HG02798 (cell line): ENCODE results near the gene PTPRK.
A peak's percentile ranks its signal among the peaks of the same experiment; 100 is the strongest.

ENCODE experiments used
- ATAC-seq: cut with Tn5 transposase; IDR thresholded peaks from one replicate; pipeline ENCODE4 v1.9.1; 2021; ENCODE audit warnings: mild to moderate bottlenecking; ENCODE audit not compliant: unreplicated experiment, poor library complexity

PTPRK gene

GRCh38 chr6:128164254-128164653, 356.1 kb downstream of the PTPRK start:
- no peak for ATAC-seq

GRCh38 chr6:128162423-128162822, 358.0 kb downstream of the PTPRK start:
- no peak for ATAC-seq

- ATAC-seq: no peak
Measured at GRCh38 chr6:128161839-128162238, 358.6 kb downstream of the PTPRK start.

- no peak for ATAC-seq
Measured at GRCh38 chr6:128161263-128161662, 359.1 kb downstream of the PTPRK start.

GRCh38 chr6:128158496-128158895, 361.9 kb downstream of the PTPRK start:
- no peak for ATAC-seq

- no peak for ATAC-seq
Measured at GRCh38 chr6:128156321-128157111, 363.9 kb downstream of the PTPRK start.

- ATAC-seq: no peak
Measured at GRCh38 chr6:128155826-128156225, 364.6 kb downstream of the PTPRK start.

GRCh38 chr6:128152551-128152950, 367.8 kb downstream of the PTPRK start:
- no peak for ATAC-seq

GRCh38 chr6:128150376-128150775, 370.0 kb downstream of the PTPRK start:
- ATAC-seq: no peak

- no peak for ATAC-seq
Measured at GRCh38 chr6:128149796-128150195, 370.6 kb downstream of the PTPRK start.

- ATAC-seq: no peak
Measured at GRCh38 chr6:128144320-128144719, 376.1 kb downstream of the PTPRK start.

GRCh38 chr6:128141932-128142331, 378.5 kb downstream of the PTPRK start:
- ATAC-seq: no peak

GRCh38 chr6:128139519-128139918, 380.9 kb downstream of the PTPRK start:
- ATAC-seq: no peak

GRCh38 chr6:128138694-128139093, 381.7 kb downstream of the PTPRK start:
- ATAC-seq: no peak

- ATAC-seq: peak; percentile 72
Measured at GRCh38 chr6:128135325-128135724, 385.1 kb downstream of the PTPRK start.

- no peak for ATAC-seq
Measured at GRCh38 chr6:128131566-128131965, 388.8 kb downstream of the PTPRK start.

GRCh38 chr6:128131036-128131435, 389.4 kb downstream of the PTPRK start:
- ATAC-seq: no peak

- ATAC-seq: no peak
Measured at GRCh38 chr6:128129679-128130078, 390.7 kb downstream of the PTPRK start.

GRCh38 chr6:128127650-128128049, 392.7 kb downstream of the PTPRK start:
- ATAC-seq: no peak

- ATAC-seq: no peak
Measured at GRCh38 chr6:128124713-128125112, 395.7 kb downstream of the PTPRK start.

- ATAC-seq: no peak
Measured at GRCh38 chr6:128121610-128122009, 398.8 kb downstream of the PTPRK start.

GRCh38 chr6:128121190-128121589, 399.2 kb downstream of the PTPRK start:
- ATAC-seq: no peak
